Suppressor macrophage treated with lipopolysaccharide for 4 hours (primary cell): Measurements from ENCODE around the gene SLC2A6.
"Not testable (repeated sequence)": the region's sequence is repeated elsewhere in the genome, so short reads cannot be mapped to it uniquely, and the experiment has no call there.

ENCODE experiments used
- DNase-seq: peaks from one replicate; pipeline ENCODE4 v3.0.0-alpha.2; 2020

The SLC2A6 gene

DNA sequence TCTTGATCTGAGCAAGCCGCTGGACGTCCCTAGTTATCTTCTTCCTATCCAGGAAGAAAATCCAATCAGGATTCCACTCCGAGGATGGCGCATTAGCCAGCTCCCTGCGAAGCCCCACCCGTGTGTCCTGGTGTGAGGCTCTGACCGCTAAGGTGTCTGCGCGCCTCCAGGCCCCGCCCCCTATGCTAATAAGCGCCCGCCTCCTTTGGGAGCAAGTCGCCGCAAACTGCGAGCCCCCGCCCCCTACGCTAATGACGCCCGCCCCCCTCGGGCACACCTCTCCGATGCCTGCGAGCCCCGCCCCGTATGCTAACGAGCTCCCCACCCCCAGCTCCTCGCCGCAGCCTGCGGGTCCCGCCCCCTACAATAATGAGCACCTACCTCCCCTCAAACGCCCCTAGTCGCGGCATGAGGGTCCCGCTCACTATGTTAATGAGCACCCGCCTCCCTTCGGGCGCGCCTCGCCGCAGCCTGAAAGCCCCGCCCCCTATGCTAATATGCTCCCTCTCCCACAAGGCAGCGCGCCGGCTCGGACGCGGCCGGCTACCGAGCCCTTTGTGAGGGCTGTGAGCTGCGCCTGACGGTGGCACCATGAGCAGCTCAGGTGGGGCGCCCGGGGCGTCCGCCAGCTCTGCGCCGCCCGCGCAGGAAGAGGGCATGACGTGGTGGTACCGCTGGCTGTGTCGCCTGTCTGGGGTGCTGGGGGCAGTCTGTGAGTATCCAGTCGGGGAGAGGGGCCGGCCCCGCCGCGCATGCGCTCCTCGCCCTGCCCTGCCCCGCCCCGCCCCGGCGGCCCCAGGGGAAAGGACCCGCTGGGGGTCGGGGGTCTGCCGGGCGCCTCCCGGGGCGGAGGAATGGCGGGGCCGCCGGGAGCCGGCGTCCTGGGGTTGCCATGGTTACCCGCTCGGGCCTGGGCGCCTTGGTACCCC is 19.2 kb downstream of the SLC2A6 start, which contains the start of gene CACFD1:
Gene CACFD1 (plus strand): TSS at position 503 of the 929 bp plus-strand sequence. CDS start 89 bp downstream, at position 592.
- peak; percentile 91 for DNase-seq

DNA sequence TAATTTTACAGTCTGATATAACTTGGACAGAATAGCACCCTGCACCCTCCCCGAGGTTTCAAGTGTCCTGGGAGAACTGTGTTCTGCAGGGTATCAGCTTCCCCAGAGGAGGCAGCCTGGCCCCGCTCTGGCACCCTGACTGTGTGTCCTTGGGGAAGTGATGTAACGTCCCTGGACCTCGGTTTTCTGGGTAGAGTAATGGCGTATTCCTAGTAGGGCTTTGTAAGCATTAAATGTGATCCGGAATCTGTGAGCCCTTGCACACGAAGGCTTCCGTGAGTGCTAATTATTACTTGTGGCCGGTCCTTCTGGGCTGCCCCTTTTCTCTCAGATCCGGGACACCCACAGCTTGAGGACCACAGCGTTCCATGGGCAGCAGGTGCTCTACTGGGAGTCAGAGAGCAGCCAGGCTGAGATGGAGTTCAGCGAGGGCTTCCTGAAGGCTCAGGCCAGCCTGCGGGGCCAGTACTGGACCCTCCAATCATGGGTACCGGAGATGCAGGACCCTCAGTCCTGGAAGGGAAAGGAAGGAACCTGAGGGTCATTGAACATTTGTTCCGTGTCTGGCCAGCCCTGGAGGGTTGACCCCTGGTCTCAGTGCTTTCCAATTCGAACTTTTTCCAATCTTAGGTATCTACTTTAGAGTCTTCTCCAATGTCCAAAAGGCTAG is 20.1 kb downstream of the SLC2A6 start:
- peak; percentile 53 for DNase-seq

DNA sequence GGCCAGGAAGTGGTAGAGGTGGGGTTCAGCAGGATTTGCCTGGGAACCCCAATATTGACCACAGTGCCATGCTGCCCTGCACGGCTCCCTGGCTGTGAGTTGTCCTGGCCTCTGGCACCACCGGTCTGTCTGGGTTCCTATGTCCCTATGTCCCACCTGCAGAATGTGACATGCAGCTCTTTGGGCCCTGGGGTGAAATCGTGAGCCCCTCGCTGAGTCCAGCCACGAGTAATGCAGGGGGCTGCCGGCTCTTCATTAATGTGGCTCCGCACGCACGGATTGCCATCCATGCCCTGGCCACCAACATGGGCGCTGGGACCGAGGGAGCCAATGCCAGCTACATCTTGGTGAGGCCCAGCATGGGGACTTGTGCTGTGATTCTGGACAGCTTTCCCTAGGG is 21.2 kb downstream of the SLC2A6 start:
- no peak for DNase-seq

DNA sequence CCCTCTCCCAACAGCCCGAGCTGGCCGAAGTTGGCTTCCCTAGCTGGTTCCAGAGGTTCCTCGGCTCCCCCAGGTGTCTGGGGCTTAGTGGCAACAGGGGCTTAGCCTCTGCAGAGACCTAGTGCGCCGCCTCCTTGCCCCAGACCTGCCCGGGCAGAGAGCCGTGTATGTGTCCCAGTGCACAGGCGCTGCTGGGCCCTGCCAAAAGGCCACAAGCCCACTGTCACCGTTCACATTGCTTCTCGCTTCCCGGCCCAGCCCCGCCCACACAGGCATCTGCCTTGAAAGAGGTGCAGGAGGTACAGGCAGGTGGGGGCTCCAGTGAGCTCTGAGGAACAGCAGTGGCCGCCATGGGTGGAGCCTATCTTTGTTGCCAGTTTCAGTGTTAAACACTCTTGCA is 21.7 kb downstream of the SLC2A6 start:
- DNase-seq, result no peak

DNA sequence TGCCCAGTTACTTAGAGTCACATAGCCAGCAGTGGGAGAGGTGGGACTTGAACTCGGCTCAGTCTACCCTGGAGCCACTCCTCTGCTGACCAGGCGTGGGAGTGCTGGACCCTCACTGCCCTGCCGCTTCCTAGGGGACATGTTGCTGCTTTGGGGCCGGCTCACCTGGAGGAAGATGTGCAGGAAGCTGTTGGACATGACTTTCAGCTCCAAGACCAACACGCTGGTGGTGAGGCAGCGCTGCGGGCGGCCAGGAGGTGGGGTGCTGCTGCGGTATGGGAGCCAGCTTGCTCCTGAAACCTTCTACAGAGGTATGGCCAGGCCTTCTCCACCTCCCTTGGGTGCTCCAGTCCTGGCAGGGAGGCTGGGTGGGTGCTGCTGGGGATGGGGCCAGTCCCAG is 22.5 kb downstream of the SLC2A6 start:
- DNase-seq, result no peak

DNA sequence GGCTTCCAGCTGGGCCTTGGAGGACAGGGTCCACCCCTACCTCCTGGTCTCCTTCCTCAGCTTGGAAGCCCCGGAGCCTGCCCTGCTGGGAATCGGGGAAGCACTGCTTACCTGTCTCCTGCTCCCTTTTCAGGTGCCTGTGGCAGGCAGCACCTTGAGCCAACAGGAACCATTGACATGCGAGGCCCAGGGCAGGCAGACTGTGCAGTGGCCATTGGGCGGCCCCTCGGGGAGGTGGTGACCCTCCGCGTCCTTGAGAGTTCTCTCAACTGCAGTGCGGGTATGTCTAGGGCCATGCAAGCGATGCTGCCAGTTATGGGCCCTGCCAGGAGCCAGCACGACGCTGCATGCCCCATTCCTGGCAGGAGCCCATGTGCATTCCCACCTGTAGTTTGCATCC is 23.0 kb downstream of the SLC2A6 start:
- DNase-seq, result no peak

DNA sequence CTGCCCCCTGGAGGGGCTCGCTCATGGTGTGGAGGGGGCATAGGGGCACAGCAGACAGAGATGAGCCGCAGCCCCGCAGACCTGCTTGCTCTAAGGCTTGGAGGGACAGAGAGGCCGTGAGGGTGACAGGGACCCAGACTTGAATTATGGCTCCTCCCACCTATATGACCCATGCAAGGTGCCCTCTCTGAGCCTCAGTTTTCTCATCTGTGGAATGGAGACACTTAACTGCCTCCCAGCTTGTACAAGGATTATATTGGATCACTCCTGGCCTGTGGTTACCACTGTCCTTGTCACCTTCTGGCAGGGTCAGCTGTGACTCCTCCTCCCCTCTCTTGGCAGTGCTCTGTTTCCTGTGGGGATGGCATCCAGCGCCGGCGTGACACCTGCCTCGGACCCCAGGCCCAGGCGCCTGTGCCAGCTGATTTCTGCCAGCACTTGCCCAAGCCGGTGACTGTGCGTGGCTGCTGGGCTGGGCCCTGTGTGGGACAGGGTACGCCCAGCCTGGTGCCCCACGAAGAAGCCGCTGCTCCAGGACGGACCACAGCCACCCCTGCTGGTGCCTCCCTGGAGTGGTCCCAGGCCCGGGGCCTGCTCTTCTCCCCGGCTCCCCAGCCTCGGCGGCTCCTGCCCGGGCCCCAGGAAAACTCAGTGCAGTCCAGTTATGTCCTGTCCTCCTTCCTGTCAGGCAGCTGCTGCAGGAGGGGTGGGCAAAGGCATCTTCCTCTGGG is 23.8 kb downstream of the SLC2A6 start:
- DNase-seq, result no peak

DNA sequence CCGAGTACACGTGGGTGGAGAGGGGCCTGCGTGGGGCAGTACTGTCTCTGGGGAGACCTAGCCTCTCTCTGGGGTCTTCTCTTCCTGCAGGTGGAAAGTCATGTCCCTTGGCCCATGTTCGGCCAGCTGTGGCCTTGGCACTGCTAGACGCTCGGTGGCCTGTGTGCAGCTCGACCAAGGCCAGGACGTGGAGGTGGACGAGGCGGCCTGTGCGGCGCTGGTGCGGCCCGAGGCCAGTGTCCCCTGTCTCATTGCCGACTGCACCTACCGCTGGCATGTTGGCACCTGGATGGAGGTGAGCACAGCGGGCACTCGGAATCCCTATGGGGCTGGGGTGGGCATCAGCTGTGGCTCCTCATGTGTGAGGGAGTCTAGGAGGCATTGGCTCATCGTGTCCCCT is 24.6 kb downstream of the SLC2A6 start:
- DNase-seq, result no peak

DNA sequence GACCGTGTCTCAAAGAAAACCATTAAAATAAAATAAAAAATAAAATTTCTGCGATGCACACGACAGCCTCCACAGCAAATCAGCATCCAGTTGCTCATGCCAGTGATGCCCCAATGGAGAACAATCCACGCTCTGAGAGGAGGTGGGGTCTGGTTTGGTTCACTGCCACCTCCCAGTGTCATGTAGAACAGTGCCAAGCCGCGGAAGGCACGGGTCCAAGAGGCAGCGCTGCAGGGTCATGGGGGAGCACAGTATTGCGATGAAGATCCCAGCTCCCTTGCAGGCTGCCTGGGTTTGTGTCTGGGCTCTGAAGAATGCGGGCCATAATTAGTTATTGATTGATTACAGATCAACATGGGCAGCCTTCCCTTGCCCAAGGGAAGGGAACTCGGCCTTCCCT is 25.2 kb downstream of the SLC2A6 start:
- no peak for DNase-seq

DNA sequence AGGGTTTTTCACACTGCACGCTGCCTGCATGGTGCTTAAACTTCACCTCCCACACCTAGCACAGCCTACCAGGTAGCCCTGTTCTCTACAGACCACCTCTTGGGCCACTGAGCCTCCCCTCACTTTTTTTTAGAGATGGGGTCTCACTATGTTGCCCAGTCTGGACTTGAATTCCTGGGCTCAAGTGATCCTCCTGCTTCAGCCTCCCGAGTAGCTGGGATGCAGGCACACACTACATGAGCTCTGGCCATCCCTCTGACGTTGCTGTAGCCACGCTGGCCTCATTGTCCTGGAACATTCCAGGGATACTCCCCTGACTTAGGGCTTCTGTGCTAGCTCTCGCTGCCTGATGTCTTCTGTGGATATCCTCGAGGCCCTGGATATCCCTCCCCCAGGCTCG is 26.3 kb downstream of the SLC2A6 start:
- DNase-seq, result no peak

DNA sequence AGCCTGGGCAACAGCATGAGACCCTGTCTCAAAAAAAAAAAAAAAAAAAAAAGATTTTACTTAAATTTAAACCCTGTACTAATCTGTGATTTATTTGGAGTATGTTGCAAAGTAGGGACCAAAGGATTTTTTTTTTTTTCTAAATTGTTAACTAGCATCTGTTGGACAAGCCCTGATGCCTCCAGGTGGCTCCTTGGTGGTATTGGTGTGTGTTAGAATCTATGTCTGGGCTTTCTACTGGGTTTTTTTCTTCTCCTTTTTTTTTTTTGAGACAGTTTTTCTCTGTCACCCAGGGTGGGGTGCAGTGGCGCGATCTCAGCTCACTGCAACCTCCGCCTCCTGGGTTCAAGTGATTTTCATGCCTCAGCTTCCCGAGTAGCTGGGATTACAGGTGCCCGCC is 27.0 kb downstream of the SLC2A6 start:
- not testable (repeated sequence) for DNase-seq

DNA sequence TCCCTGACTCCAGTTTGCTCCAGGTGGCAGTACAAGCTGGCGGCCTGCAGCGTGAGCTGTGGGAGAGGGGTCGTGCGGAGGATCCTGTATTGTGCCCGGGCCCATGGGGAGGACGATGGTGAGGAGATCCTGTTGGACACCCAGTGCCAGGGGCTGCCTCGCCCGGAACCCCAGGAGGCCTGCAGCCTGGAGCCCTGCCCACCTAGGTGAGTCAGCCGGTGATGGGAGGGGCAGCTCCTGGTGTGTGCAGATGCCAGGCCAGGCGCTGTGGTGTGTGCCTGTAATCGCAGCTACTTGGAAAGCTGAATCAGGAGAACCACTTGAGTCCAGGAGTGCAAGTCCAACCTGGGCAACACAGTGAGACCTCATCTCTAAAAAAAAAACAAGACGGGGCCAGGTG is 29.1 kb downstream of the SLC2A6 start:
- no peak for DNase-seq

DNA sequence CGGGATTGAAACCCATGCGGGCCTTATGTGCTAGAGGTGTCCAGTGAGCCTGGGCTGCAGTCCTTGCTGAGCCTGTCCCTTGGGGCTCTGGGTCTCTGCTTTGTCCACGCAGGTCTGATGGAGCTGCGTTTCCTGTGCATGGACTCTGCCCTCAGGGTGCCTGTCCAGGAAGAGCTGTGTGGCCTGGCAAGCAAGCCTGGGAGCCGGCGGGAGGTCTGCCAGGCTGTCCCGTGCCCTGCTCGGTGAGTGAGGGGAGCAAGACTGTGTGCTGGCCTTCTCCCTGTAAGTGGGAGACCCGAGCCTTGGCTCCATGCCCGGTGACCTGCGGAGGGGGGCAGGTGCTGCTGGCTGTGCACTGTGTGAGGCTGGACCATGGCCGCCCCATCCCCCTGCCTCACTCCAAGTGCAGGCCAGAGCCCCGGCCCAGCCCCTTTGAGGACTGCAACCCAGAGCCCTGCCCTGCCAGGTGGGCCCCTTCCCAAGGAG is 30.4 kb downstream of the SLC2A6 start:
- no peak for DNase-seq

DNA sequence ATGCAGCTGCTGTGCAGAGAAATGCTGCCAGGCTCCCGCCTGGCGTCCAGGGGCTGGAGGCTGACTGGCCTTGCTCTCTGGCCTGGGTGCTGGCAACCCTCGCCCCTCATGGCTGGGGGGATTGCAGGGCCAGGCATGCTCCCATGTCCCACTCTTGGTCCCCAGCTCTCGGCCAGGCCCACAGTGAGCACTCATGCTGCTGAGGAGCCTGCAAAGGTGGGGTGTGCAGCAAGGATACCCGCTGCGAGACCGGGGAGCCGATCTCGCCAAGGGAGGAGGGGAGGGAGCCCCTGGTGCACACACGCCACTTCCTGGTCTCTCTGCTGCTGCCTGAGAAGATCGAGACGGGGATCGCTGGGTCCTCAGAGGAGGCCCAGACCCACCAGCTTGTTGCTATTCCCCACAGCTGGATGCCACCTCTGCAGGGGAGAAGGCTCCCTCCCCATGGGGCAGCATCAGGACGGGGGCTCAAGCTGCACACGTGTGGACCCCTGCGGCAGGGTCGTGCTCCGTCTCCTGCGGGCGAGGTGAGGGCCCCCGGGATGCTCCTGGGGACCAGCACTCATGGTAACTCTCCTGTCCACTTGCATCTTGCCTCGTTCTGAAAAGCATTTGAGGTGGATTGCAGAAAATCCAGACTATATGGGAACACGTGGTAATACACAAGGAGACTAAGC is 33.5 kb downstream of the SLC2A6 start:
- DNase-seq, result no peak

DNA sequence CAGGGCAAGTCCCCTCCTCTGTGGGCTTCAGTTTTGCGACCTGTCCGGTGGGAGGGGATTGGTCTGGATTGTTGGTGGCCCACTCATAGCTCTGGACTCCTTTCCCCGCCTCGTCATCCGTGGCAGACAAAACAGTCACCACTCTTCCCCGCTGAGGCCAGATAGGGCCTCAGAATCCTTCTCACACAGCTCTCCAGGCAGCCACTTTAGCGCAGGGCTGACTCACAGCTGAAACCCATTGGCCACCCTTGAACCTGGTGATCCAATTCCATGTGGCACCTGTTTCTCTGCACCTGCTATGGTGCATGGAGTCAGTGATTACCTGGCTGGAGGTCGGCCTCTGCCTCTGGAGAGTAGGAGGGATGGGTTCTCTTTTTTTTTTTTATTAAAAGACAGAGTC is 34.9 kb downstream of the SLC2A6 start:
- no peak for DNase-seq

DNA sequence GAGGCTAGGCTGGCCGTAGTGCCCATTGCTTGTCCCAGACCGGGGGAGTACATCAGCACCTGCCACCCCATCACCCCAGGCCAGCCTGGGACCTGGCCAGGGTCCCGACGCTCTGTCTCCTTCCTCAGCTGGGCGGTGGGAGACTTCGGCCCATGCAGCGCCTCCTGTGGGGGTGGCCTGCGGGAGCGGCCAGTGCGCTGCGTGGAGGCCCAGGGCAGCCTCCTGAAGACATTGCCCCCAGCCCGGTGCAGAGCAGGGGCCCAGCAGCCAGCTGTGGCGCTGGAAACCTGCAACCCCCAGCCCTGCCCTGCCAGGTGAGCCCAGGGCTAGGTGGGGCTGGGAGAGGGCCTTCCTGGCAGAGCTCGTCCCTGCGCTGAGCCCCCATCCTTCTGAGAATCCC is 35.7 kb downstream of the SLC2A6 start:
- no peak for DNase-seq

DNA sequence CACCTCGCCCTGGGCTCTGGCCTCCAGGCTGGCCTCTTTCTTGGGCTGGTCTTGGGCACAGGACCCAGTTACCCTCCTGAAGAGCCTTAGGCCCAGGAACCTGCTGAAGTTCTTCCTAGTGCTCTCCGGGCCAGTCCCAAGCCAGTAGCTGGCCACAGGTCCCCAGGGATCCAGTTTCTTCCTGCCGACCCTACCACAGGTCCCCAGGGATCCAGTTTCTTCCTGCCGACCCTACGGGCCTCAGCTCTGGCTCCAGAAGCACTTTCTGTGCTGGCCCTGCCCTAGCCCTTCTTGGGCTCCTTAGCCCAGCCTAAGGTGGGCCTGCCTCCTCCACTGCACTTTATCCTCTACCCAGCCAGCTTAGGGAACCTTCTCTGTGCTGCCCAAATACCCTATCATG is 37.3 kb downstream of the SLC2A6 start:
- DNase-seq, result no peak

DNA sequence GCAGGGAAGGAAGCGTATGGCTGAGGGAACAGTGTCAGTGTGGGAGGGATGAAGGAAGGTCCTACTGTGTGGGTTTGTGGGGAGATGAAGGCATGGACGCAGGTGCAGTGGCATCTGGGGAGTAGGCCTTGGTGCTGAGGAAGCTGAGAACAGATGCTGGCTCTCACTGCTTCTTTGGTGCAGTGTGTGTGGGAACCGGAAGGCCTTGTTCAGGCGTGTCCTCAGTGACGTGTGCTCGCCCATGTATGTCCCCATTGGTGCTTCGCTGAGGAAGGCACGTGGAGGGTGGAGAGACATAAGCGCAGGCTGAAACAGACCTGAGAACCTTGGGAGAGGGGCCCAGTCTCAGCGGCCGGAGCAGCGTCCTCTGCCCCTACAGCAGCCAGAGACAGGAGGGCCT is 38.0 kb downstream of the SLC2A6 start:
- no peak for DNase-seq

DNA sequence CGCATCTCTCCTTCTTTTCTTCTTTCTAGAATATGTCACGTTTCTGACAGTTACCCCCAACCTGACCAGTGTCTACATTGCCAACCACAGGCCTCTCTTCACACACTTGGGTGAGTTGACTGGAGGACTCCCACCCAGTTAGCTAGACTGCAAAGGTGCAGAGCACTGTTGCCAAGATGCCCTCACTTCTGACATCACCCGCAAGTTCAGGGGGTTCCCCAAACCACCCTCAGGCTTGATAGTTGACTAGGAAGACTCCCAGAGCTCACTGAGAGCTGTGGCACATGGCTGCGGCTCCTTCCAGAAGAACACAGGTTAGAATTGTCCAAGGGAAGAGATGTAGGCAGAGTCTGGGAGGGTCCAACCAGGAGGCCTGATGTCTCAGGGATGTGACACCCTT is 39.6 kb downstream of the SLC2A6 start:
- no peak for DNase-seq

DNA sequence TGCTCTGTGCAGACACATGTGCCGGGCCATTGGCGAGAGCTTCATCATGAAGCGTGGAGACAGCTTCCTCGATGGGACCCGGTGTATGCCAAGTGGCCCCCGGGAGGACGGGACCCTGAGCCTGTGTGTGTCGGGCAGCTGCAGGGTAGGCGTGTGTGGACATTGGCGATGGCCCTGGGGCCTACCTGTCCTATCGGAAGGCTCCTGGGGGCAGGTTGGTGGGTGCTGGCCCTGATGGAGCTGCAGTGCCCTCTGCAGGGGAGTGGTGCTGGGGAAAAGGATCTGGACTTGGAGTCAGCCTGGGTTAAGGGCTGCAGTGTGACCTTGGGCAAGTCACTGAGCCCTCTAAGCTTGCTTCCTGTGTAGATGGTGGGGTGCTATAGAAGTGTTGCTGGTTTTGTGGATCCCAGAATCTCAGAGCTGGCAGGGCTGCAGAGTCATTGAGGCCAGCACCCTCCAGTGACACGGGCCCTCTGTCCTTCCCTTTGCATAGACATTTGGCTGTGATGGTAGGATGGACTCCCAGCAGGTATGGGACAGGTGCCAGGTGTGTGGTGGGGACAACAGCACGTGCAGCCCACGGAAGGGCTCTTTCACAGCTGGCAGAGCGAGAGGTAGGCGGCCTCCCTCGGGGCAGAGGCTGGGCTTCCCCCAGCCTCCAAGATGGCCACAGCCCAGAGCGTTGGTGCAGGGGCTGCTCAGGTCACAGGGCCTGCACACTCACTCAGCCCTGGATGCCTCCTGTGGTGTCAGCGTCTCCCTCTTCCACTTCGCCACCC is 41.0 kb downstream of the SLC2A6 start:
- DNase-seq, result no peak

DNA sequence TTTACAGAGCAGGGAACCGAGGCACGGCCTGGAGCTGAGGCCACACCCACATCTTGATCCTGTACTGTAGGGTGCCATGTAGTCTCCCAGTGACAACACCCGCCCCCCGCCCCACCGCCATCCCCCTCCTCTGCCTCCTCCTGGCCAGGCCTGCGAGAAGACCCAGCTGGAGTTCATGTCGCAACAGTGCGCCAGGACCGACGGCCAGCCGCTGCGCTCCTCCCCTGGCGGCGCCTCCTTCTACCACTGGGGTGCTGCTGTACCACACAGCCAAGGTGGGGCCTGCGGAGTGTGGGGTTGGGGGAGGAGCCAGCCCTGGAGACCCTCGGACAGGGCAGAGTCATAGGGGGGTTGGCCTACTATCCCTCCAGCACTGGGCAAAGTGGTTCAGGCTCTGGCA is 42.2 kb downstream of the SLC2A6 start:
- no peak for DNase-seq

DNA sequence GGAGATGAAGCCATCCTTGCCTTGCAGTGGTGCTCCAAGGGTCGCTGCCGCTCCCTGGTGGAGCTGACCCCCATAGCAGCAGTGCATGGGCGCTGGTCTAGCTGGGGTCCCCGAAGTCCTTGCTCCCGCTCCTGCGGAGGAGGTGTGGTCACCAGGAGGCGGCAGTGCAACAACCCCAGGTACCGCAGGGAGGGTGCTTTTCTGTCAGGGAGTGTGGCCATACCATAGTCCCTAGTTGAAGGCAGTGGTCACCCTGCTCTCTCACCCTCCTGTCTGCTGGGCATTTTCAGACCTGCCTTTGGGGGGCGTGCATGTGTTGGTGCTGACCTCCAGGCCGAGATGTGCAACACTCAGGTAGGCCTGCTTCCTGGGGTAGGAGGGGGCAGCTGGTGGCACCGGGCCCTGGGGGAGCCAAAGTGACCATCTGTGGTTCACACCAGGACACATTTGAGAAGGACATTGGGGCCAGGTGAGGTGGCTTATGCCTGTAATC is 45.5 kb downstream of the SLC2A6 start:
- no peak for DNase-seq
